Activated T-helper 1 cell treated with anti-CD3 and anti-CD28 coated beads, Interleukin-2, amount 50 U/mL, for 16 hours (primary cell): Measurements from ENCODE around the gene LIX1L.

Source experiments
- DNase-seq, 2 donors: peaks; one replicate each; pipeline ENCODE4 v3.0.0-alpha.2; 2020; ENCODE audit warnings: low read depth in 1 of 2, low spot score in 1 of 2

The LIX1L gene

DNA sequence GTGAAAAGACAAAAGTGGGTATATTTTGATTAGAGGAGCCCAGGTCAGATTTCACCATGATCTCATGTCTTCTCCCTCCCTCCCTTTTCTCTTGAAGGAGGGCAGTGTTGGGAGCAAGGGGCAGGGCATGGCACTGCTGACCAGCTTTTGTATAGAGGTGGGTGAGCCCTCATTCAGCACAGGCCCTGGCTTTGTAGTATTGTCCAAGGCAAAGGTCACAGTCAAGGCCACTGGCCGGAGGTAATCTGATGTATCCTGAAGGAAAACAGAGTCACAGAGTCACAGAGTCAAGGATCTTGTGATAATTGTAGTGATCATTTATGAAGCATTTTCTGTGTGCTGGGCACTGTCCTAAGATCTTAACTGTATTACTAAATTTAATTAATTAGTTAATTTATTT lies 59.8 kb downstream of the LIX1L start:
- no peak for DNase-seq

DNA sequence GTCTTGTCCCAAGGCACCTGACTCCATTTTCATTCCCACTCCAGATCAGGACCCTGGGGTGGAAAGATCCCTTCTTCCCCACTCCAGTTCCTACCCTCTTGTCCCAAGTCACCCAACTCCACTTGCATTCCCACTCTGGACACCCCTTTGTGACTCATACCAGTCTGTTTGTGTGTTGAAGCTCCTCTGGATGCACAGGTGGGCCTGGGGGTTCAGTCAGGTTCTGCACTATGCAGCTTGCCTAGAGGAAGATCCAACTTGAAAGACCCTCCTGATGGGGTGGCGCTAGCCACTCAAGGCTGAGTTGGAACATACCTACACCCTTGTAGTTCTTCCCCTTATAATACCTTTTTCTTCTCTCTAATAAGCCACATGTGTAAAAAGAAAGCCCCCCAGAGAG lies 62.3 kb downstream of the LIX1L start:
- DNase-seq, result no peak

DNA sequence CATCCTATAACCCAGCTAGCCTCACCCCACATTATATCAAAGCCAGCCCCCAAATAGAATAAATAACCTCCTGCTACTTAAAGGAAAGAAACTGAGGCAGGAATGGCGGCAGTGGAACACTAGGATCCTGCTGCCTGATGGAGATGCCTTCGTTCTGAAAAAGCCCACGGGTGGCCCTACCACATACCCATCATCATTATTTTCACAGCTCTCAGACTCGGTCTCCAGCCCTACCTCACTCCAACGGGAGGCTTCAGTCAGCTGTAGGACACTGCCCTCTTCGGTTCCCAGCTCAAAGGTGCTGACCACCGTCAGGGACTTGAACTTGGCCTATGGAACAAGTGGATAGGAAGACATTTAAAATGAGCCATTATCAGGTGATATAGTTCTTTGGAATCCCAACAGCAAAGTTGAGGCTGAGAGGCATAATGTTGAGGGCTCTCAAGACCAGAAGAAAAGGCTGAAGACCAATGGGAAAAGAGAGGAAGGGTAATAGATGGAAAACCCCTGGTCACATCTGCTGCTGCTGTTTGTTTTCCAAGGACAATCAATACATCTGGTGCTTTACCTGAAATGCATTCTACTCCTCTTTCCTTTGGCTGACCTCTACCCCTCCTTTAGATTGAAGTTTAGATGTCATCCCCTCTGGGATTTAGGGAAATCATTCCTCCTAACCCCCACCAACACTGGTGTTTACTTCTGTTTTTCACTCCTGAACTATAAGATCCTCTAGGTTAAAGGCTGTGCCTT lies 64.3 kb downstream of the LIX1L start:
- DNase-seq, result no peak

DNA sequence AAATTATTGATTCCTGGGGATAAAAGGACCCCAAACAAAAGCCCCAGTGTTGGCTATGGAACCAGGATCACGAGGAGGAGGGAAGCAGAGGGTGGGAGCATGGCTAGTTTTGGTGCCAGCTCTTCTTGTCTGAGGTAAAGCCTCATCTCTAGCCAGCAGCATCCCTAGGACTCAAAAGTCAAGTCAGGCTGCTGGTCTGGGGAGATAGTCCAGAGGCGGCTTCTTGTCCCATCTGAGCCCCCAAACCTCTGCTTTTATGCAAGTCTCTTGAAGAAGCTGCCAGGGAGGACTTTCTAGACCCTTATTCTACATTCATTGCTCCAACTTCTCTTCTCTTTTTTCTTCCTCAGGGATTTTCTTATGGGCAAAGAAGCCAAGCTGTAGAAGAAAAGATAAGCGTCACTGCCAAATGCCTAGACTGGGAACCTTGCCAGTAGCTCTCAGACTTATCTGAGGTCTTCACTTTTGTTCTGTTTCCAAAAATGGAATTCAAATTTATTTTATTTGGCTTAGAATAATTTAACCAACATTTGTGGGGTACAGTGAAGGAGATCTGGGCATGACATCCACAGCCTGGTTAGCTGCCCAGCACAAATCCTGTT lies 65.2 kb downstream of the LIX1L start:
- no peak for DNase-seq

DNA sequence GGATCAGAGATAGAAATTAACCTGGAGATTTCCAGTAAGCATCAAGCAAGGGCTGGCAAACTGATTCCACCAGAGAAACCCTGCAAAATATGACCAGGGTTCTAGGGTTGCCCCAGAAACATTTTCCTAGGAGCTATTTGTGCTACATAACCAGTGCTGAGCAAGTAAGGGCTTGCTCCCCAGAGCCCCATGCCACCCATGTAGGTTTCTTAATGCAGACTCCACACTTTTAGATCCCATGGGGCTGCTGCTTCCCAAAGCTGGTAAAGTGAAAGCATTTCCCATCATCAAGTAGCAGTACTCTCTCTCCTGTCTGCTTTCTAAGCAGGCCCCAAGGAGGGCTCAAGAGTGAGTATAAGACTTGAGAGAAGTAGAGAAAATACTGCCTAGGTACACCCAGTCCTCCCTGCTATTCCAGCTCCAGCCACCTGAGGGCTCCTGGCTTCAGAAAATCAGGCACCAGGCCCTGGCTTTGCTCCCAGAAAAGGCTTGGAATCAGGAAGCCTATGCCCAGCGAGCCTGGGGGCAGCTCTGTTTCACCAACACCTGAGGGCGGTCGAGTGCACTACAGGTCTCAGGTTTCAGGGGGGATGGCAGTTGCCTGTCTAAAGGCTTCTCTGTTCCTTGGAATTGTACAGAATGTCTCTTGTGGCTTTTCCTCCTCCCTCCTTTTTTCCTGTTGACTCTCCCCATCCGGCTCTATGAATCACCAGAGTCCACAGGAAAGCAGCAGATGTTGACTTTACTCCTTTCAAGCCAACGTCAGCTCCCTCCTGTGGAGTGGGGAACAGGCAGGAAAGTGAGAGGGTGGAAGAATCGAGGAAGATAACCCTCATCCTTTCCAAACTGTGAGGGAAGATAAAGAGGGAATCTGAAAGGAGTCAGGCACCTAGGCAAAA lies 66.0 kb downstream of the LIX1L start:
- DNase-seq, result peak; percentile 11 to 14

DNA sequence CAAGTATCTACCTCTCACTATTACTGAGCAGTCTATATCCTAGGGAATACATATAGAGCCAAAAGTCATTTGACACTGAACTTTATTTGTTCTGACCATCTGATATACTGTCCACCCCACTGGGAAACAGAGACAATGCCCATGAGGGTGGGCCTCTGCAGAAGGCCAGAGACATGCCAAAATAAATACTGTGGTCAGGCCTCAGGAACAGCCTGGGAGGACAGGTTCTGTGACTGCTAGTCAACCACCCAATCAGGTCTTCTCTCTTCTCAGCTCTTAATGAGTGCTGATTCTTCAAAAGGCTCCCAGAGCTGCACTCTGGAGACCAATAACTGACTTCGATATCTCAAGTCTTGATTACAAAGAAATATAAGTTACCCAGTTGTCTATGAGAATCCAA lies 66.7 kb downstream of the LIX1L start:
- DNase-seq, result no peak

DNA sequence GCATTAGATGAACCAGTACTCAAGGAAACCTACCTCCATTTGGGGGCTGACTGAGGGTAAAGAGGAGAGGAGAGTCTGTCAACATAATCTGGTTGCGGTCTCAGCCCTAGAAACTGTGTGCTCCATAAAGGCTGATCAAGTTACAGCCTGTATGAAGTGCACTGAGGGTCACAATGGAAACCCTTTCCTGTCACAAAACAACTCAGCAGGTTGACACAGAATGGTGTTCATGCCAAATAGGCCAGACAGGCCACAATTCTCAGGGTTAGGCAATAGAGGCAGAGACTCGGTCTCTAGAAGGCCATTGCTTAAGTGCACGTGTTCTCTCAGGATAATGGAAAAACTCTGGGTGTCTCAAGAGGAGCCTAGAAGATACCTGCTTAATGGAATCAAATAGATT lies 68.1 kb downstream of the LIX1L start:
- no peak for DNase-seq

DNA sequence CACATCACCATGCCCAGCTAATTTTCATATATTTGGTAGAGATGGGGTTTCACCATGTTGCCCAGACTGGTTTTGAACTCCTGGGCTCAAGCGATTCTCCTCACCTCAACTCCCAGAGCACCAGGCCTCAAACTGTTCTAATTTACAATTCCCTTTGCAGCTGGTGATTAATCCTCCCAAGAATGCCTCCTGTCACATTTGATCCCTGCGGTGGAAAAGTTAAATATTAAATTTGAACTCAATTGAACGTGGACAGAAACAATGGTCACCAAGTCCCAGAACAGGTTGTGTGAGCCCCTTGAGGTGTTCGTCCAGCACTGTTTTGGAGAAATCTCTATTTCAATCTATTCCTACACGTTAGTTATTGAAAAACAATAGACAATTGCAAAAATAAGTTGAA lies 70.2 kb downstream of the LIX1L start:
- no peak for DNase-seq

DNA sequence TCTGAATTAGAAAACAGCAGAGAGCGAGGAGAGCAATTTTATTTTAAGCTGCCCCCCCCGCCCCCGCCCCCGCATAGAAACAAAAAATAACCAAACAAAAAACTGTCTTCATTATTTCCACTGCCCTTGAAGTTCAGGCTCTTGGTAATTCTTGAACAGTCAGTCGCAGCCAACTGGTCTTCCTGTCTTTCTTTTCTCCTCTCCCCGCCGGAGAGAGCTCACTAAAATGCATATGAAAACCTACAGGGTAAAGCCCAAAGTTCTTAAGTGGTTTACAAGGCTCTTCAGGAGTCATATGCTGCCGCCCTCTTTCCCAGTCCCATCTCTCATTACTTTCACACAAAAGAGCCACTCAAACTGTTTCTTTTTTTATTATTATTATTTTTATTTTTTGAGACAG lies 71.0 kb downstream of the LIX1L start:
- DNase-seq, result no peak

DNA sequence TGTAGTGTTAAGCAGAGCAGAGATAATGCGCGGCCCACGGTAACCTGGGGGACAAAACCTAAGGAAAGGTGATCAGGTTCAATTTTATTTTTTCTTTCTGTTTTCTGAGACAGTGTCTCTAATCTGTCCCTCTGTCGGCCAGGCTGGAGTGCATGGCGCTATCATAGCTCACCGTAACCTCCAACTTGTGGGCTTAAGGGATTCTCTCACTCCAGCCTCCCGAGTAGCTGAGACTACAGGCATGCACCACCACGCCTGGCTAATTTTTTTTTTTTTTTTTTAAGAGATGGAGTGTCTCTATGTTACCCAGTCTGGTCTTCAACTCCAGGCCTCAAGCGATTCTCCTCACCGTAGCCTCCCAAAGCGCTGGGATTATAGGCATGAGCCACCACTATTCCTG lies 71.4 kb downstream of the LIX1L start:
- no peak for DNase-seq

DNA sequence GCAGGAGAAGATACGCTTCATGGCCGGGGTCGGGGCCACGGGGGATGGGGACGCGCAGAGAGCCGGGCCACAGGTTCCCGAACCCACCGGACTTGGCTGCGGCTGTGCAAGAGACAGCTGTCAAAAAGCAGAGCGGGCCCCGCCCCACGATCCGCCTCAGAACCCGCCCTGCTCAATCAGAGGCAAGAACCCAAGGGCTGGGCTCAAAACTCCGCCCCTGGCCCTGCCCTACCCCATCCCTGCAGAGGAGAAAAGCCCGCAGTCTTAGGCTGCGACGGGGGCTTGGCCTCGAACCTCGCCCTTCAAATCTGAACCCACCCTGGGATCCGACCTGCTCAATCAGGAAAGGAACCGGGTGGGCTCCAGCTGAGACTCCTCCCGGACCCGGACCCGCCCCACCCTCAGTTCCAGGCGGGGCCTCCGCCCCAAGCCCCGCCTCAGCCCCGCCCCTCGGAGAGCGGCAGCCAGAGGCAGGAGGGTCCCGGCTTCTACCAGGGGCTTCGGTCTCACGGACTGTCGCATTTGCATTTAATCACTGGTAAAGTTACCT lies 72.0 kb downstream of the LIX1L start, which contains the start of gene ANKRD35:
ANKRD35 (minus strand) TSS at position 129 of the 550 bp plus-strand sequence; CDS start at position 21, 108 bp downstream.
- DNase-seq, result peak; percentile 72 to 76

DNA sequence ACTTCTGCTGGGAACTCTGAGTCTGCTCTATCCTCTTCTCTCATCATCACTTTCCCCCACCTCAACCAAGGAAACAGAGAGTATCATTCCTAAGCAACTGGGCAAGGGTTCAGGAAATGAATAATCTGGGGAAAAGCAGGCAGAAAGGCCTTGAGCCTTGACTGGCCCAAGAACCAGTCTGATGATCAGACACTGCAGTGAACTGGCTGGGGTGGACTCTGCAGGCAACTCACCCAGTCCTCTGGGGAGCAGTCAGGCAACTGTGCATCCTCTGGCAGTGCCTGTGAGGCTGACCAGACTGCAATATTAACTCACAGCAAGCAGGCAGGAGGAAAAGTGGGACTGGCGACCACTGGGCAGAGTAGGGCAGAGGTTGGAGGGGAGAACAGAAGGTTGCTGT lies 73.1 kb downstream of the LIX1L start:
- no peak for DNase-seq
